Pulmonary artery endothelial cell (primary cell): ENCODE results near the gene TBR1. TPM values are rescaled to one million over a fixed set of nuclear protein-coding genes. Genes with fewer than 3 reads are reported as not detected.

Experiments
- DNase-seq: peaks from one replicate; pipeline ENCODE4 v3.0.0-alpha.2; 2011; ENCODE audit warnings: low read depth, low spot score
- total RNA-seq: library from RNA; depleted of rRNA; stranded (reverse); fragments of >200 nt; gene quantifications from 2 replicates; pipeline ENCODE4 v1.2.3, GENCODE V29; 2014

Gene TBR1
- total RNA-seq: 0.04 and 0.07 TPM in 2 replicates

DNA sequence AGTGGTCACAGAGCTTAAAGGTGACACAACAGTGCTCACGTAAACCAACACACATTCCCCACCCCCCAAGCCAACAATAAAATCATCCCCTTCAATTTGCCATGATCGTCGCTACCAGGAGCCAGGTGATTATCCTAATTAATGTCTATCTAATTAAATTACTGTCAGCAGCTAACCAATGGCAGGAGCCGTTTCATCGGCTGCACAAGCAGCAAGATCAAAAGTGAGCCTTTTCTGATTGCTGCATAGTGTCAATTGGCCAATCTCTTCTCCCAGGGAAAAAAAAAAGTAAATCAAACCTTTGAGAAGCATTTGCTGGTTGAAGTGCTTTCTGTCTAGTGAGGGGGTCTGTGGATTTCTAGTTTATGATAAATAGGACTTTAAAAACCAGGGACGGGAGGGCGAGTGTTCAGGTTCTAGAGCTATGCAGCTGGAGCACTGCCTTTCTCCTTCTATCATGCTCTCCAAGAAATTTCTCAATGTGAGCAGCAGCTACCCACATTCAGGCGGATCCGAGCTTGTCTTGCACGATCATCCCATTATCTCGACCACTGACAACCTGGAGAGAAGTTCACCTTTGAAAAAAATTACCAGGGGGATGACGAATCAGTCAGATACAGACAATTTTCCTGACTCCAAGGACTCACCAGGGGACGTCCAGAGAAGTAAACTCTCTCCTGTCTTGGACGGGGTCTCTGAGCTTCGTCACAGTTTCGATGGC lies at the start of gene TBR1:
Gene TBR1, plus strand, starts transcription at position 311 of the 721 bp plus-strand sequence. Its CDS starts 114 bp downstream, at position 425.
- no peak for DNase-seq

DNA sequence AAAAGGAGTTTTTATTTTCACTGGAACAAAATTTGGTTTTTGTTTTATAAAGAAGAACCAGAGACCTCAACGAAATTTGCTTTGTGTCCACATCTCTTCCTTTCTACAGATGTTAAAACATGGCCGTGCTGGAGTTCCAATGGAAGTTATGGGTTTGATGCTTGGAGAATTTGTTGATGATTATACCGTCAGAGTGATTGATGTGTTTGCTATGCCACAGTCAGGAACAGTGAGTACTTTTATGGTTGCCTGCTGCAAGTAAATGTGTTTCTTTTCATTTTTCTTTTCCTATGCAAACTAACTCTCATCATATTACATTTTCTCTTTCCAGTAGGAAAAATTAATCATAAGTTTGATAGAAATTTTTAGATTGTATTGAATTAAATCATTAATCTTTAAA lies 48.4 kb upstream of the TBR1 start:
- no peak for DNase-seq

DNA sequence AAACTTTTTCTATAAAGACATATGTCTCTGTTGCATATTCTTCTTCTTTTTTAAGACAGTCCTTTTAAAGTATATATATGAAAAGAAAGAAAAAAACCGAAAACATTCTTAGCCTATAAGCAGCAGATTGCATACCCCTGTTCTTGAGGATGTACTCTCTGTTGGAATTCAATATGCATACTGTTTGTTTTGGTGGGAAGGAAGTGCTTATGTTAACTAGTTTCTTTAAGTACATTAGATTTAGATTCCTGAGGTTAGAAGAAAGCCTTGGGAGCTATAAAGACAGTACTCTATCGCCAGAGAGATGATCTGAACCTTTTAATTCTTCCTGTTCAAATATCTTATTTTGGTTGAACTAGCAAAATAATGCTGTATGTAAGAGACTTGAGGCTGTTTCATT lies 46.8 kb upstream of the TBR1 start:
- no peak for DNase-seq

DNA sequence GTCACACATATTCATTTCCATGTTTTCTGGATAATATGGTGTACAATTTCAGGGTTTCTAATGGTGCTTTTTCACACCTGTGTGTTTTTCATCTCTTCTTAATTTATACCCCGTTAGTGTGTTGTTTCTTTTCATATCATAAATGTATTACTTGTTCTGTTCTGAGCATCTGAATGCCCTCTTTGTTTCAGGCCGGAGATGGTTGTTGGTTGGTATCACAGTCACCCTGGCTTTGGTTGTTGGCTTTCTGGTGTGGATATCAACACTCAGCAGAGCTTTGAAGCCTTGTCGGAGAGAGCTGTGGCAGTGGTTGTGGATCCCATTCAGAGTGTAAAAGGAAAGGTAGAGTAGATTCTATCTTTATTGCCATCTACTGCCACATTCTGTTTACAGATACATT lies 45.1 kb upstream of the TBR1 start:
- no peak for DNase-seq

DNA sequence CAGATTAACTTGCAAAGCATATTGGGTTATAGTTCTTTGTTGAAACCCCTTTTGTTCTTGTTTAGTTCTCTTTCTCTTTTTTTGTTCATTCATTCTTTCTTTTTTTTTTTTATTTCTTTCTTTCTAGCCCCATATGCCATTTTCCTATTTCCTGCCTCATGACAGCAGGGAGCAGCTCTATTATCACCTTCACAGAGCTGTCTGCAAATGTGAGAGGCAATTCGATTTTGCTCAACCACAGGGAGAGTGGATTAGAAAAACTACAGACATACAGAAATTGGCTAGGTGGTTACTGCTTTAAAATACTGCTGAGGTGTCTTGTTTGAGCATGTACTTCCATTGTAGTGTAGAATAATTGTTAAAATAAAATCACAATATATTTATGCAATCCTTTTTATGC lies 44.2 kb upstream of the TBR1 start:
- no peak for DNase-seq

DNA sequence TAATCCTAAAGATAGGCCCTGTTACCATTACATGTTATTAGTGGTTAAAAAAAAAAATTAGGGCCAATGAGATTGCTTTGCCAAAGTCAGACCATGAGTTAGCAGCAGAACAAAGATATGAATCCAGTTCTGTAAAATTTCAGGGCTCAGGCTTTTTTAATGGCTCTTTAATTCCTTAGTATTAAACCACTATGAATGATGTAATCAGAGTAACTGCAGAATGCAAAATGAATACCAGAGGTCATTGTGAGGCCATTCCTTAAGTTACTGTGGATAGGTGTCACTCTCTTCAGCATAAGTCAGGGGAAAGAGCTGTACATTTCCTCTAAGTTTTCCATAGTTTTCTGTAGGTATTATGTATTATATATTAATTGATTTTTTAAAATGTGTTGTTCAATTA lies 42.2 kb upstream of the TBR1 start:
- no peak for DNase-seq

DNA sequence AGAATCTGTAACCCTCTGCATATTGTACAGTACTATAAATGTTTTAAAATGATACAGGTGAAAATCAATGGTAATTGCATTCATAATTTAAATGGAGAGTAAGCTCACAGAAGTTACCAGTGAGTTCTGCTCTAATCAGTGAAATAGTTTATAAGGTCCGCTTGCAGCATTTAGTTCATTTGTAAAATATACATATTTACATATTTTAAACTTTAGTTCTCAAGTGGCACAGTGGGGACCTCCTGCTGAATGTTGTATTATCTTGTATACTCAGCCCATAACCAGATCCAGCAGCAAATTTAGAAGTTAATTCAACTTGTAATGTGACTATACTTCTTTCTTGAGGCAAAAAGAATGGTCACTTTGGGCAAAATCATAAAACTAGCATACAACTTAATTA lies 41.7 kb upstream of the TBR1 start:
- DNase-seq: no peak

DNA sequence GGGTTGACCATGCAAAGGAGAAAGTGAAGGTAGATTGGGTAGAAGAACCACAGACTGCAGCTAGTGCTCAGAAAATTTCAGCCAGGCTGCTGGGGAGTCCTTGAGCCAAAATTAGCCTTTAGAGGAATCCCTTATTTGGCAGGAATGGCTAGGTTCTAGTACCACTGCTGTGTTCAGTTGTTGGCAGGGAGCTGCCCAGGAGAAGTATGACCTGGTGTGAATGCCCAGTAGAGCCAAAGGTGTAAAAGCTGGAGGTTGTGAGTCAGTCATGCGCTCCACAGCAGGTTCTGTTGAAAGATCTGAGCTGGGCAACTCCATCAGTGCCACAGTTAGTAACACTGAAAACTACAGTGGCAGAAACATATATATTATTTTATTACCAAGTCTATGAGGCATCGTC lies 36.4 kb upstream of the TBR1 start:
- DNase-seq: no peak

DNA sequence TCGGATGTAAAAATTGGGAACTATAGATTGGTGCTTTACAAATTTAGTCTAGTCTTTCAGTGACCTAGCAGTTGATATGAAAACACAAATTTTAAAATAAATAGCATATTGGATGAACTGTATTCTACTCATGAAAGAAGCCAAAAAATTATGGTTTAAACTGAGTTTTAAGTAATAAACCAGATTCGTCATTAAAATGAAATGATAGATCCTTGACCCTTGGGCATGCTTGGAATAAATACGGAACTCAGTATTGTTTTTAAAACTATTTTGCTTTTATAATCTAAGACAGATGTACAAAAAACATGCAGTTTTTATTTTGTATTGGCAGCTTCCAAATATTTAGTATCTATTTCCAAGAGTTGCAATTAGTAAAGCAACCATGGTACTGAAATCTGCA lies 34.6 kb upstream of the TBR1 start:
- no peak for DNase-seq

DNA sequence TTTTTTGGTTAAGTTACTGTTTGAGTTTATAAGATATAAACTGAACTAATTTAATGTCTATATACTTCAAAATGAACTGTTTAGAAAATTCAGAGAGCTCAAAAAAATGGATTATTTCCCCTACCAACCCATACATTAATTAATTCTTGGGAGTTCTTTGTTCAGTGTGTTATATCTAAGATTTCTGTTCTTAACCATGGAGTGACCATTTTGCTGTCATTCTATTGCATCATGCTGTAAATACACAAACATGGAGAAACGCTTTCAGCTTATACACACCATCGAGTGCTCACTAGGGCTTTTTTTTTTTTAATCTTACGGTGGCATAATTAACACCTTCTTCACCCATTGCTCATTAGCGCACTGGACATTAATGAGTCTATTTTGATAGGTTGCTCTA lies 33.4 kb upstream of the TBR1 start:
- DNase-seq: no peak

DNA sequence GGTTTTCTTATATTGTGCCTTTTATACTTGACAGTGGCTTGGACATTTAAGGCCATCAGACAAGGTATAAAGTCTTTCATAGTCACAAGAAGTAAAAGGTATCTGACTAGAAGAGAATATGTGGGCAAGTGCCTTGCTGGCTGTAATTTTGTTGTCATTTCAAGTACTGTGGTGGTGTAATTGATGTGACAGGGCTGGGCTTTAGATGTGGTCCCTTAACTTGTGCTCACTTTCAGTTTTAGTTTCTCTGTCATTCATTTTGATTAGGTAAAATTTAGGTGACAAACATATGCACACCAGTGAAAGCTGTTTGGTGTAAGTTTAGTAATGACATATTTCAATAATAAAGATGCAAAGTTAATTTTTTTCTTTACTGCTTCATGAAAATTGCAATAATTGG lies 31.2 kb upstream of the TBR1 start:
- DNase-seq: no peak

DNA sequence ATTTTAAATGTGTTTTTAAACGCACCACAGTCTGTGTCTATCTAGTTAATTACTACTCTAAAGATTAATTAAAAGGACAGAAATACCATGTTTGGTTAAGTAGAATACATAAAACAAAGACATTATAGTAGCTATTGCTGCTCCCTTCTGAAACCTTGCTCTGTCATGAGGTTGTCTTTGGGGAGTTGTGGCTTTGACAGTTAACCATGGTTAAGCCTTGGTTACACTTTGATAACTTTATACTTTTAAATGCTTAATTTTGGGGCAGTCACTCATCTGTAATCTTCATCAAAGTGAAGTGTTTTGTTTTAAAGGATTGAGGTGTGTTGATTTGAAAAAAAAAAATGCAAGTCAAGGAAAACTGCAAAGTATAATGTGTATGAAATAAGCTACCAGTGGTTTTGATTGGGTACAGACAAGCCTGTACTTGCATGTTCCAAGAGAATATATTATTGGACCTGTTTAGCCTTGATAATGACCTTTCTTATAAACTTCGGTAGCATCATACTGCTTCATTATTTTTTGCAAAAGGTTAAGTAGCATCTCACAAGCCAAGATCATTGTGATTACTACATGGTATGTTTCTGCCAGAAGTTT lies 29.8 kb upstream of the TBR1 start:
- DNase-seq: no peak

DNA sequence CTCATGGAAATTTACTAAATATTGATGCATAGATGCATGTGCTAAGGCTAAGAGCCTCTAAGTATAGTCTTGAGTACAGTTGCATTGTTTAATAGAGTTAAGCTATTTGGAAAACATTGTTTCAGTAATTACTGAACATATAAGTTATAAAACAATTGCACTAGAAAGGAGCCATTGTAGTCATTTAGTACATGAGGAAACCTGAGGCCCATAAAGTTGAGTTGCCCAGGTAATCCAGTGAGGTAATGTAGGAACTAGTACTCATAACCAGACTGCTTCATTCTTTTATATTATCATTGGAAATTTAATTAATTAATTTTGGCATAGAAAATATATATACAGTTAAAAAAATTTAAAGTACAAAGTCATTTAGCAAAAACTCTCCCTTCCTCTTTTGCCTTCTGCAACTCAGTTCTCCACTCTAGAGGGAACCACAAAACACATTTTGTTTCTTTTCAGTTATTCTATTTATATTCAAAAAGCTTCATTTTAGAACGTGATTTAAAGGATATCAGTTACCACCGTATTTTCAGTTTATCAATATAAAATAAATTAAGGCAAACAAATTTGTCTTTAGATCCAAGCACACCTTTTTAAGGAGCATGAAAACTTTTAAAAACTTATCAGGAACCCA lies 27.8 kb upstream of the TBR1 start:
- no peak for DNase-seq

DNA sequence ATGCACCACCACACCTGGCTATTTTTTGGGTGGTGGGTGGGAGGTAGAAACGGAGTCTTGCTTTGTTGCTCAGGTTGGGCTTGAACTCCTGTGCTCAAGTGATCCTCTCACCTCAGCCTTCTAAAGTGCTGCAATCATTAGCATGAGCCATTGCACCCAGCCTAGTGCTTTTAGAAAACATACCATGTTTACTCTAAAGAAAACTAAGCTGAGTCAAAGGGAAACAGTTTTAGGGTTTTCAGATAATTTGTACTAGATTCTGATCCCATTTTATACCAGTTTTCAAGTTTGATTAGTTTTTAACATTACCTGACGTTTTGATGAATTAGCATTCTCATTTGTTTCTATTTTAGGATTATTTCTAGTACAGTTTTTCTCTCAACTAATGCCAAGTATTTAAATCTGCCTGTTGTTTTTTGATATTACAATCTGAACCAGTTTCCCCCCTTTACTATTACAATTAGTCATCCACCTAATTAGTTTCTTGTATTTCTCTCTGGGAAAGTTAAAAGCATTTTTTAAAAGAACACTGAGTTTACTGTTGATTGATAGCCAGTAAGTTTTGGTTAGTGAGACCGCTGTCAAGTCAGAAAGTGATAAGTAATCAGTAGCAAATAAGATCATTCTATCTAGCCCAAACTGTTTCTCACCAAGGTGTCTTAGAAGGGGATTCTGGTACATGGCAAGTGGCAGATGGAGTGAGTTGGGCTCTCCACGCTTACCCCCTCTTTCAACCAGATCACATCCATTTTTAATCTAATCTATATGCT lies 24.2 kb upstream of the TBR1 start:
- DNase-seq: no peak

DNA sequence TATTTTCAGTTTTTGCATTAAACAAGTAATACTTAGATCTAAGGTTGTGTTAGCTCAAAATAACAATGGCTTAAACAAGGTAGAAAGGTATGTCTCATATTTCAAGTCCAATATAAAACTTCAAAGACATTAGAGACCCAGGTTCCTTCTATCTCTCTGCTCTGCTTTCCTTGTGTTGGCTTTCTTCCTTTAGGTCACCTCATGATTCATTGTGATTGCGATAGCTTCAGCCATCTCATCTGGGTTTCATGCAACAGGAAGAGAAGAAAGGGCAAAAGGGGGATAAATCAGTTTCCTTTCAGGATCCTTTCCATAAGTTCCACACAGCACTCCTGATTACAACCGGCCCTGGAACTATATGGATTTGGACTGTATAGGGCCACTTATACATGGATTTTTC lies 16.0 kb upstream of the TBR1 start:
- no peak for DNase-seq

DNA sequence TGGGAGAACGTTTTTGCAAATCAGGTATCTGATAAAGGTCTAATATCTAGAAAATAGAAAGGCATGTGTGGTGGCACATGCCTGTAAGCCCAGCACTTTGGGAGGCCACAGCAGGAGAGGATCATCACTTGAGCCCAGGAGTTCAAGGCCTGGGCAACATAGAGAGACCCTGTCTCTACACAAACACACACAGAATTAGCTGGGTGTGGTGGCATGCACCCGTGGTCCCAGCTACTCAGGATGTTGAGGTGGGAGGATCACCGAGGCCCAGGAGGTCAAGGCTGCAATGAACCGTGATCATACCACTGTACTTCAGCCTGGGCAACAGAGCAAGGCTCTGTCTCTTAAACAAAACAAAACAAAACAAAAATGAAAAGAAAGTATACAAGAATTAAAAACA lies 13.8 kb upstream of the TBR1 start:
- DNase-seq: no peak

DNA sequence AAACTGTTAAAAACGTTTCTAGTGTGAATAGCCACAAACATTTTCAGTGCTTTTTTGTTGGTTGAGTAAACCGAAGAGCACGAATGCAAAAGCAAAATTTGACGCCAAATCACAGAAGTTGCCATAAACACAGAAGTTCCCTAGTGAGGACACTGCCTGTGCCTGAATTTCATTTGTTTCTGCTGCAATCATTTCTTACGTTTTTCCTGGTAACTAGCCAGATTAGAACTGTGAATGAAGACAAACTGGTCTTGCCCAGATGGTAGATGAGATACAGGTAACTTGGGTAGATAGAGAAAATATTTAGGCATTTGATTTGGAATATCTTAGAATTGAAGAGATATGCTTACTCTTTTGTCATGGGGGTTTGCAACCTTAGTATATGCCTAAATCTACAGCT lies 9.8 kb upstream of the TBR1 start:
- DNase-seq: no peak

DNA sequence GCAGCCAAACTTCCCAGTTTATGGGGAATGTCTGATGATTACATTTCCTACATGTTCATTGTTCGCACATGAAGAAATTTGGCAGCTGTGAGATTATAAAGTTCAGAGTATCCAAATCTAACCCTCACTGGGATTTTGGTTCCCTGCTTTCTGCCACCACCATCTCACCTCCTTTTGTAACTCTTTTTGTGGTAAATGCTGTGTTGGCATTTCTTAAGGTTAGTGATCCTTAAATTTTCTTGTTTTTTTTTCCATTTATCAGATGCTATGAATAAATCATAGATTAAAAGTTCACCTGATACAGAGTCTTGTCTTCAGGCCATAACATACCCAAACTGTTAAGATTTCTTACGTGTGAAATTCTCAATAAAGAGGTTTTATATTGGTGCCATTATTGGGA lies 8.5 kb upstream of the TBR1 start:
- DNase-seq: no peak

DNA sequence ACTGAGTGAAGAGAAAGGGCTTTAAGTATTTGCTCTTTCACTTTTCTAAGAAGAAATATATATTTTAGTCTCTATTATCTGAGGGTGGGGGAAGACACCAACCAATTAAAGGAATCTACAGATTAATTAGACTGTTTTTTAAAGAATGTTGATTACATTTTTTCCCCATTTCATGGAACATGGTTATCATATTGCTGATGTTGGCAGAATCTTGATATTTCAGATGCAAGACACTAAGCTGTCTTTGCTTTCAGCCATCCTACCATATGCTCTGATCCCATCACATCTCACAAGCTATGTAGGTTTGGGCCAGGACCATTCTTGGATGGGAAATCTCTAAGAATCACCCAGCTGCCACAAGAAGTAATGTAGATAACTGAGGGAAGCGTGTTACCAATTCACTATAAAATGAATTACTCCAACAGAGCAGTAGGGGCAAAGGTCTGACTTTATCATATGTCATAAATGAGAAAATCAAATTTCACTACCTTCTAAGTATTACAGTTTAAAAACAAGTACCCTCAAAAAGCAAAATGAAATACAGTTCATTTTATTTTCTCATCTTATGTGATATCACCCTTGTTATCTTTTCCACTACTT lies 6.7 kb upstream of the TBR1 start:
- no peak for DNase-seq

DNA sequence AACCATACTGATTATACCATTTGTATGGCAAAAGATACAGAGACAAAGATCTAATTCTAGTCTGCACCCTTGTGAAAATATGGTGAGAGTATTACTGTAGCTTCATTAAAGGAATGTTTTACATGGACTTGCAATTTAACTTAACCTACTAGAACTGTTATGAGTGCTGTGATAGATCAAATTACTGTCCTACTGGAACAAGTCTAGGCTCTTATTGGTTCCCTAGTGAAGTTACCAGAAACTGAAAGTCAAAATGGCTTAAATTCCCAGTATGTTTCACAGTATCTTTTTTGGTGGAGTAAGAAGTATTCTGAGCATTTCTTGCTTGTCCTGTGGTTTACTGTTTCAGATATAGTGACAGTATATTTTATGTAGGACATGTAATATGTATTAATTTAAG lies 3.8 kb upstream of the TBR1 start:
- DNase-seq: no peak

DNA sequence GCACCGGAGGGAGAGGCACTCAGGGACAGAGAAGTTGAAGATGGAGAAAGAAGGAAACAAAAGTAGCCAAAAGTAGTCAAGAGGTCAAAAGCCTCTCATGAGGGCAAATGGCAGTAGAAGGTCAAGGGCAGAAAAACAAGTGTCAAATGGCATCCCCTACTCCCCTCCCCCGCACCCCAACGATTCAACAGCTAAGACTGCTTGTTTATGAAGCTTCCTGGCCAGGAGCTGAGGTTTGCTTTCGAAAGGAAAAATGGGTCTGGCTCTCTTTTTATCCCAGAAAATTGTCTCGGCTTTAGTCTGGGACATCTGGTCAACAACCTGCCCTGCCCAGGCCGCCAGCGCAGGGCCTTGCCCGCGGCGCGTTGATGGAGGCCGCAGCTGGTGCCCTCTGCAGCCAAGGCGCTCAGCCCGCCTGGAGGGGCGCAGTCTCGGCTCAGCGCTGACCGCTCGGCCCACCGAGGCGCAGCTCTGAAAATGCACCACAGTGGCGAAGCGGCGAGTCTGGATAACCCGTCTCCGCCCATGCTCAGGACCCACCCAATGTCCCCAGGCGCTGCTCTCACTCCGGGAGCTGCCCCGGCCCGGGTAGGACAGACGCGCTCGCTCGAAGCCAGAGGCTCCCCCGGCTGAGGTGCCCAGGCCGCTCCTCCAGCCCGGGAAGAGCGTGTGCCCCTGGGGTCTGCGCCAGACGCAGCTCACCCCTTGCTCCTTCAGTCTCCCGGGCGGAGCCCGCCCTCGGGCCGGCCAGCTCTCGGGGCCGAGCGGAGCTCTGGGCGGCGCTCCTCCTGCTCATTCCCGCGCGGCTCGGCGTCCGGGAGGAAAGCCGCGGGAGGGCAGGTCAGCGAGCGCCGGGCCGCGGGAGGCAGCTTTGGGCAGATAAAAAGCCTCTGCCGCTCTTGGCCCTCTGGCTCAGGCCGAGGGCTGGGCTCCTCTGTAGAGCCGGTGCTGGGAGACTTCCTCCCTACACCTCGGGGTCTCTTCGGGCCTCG lies 1.8 kb upstream of the TBR1 start:
- no peak for DNase-seq
